Stimulated activated CD4-positive, alpha-beta T cell treated with anti-CD3 and anti-CD28 coated beads, Interleukin-2, amount 100 ng/mL, for 48 hours (primary cell): ENCODE data around the gene FOXQ1.
"Not testable (repeated sequence)": the region's sequence is repeated elsewhere in the genome, so short reads cannot be mapped to it uniquely, and the experiment has no call there.

Source experiments
- DNase-seq, 2 donors: peaks; one replicate each; pipeline ENCODE4 v3.0.0-alpha.2; 2020

The FOXQ1 gene

GRCh38 chr6:1325461-1326309 is 13.8 kb downstream of the FOXQ1 start:
- DNase-seq = no peak

- DNase-seq = no peak
Observed at GRCh38 chr6:1326535-1327121, 14.7 kb downstream of the FOXQ1 start.

- DNase-seq = no peak
Observed at GRCh38 chr6:1327630-1328029, 15.7 kb downstream of the FOXQ1 start.

- DNase-seq = no peak
Observed at GRCh38 chr6:1328129-1328800, 16.4 kb downstream of the FOXQ1 start.

GRCh38 chr6:1329708-1330107 is 17.8 kb downstream of the FOXQ1 start:
- no peak for DNase-seq

- DNase-seq = no peak
Observed at GRCh38 chr6:1334684-1335083, 22.8 kb downstream of the FOXQ1 start.

- no peak for DNase-seq
Observed at GRCh38 chr6:1335367-1336037, 23.6 kb downstream of the FOXQ1 start.

- no peak for DNase-seq
Observed at GRCh38 chr6:1336246-1336843, 24.4 kb downstream of the FOXQ1 start.

- DNase-seq = no peak
Observed at GRCh38 chr6:1337791-1338190, 25.9 kb downstream of the FOXQ1 start.

GRCh38 chr6:1346101-1346500 is 34.2 kb downstream of the FOXQ1 start:
- DNase-seq = no peak

GRCh38 chr6:1346558-1347091 is 34.7 kb downstream of the FOXQ1 start:
- DNase-seq = no peak

GRCh38 chr6:1347161-1347560 is 35.3 kb downstream of the FOXQ1 start:
- no peak for DNase-seq

GRCh38 chr6:1348675-1349074 is 36.8 kb downstream of the FOXQ1 start:
- no peak for DNase-seq

GRCh38 chr6:1349655-1350054 is 37.8 kb downstream of the FOXQ1 start:
- no peak for DNase-seq

GRCh38 chr6:1351381-1352008 is 39.6 kb downstream of the FOXQ1 start:
- no peak for DNase-seq

- not testable (repeated sequence) for DNase-seq
Observed at GRCh38 chr6:1355068-1355467, 43.2 kb downstream of the FOXQ1 start.

- DNase-seq = not testable (repeated sequence)
Observed at GRCh38 chr6:1361717-1362116, 49.8 kb downstream of the FOXQ1 start.

GRCh38 chr6:1362643-1363042 is 50.7 kb downstream of the FOXQ1 start:
- no peak for DNase-seq

GRCh38 chr6:1363298-1363697 is 51.4 kb downstream of the FOXQ1 start:
- DNase-seq = no peak

- no peak for DNase-seq
Observed at GRCh38 chr6:1363729-1364572, 52.1 kb downstream of the FOXQ1 start.
